HG02970 (cell line): ENCODE data around the gene SCML2.
"Not testable (repeated sequence)": the region's sequence is repeated elsewhere in the genome, so short reads cannot be mapped to it uniquely, and the experiment has no call there.

ENCODE experiments used
- ATAC-seq: cut with Tn5 transposase; IDR thresholded peaks from one replicate; pipeline ENCODE4 v1.9.1; 2021; ENCODE audit warnings: mild to moderate bottlenecking, moderate library complexity, moderate number of reproducible peaks; ENCODE audit not compliant: unreplicated experiment, low FRiP score

Gene SCML2

GRCh38 chrX:18354369-18355223, at the start of gene SCML2:
Gene SCML2 (minus strand): TSS chrX:18354688. CDS start chrX:18334071, 20,617 bp downstream.
- ATAC-seq: no peak

DNA sequence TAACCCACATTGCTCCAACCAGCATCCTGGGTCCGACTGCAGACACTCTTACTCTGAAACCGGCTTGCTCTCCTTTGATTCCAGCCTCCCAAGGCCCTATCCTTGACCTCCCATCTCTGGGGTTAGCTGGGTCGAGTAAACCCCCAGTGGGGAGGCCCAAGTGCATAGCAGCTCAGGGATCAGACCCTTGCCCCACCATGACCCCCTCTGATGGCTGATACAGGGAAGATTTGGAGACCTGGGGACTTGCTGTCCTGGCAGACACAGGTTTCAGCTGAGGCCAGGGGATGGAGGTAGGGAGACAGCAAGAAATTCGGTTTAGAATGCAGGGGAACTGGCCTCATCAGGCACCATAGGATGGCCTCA, 47.3 kb upstream of the SCML2 start:
- ATAC-seq: no peak

GRCh38 chrX:18394477-18394876, 40.0 kb upstream of the SCML2 start:
- no peak for ATAC-seq

GRCh38 chrX:18390941-18391538, 36.6 kb upstream of the SCML2 start:
- ATAC-seq: no peak

- no peak for ATAC-seq
Observed at GRCh38 chrX:18389966-18390365, 35.5 kb upstream of the SCML2 start.

DNA sequence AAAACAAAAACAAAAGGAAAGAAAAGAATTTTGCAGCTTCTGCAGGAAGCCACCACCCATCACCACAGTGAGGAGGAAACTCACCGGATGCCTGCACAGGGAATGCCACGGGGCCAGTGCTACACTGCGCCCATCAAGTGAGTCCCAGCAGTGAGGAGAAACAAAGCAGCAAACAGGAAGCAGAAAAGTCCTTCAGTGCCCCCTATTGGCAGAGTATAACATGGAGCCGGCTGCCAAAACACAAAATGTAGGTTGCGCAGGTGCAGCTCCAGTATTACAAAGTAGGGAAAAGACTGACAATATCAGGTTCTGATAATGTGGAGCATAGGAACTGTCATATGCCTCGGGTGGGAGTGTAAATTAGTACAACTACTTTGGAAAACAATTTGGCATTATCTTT, 23.3 kb upstream of the SCML2 start:
- ATAC-seq: no peak

DNA sequence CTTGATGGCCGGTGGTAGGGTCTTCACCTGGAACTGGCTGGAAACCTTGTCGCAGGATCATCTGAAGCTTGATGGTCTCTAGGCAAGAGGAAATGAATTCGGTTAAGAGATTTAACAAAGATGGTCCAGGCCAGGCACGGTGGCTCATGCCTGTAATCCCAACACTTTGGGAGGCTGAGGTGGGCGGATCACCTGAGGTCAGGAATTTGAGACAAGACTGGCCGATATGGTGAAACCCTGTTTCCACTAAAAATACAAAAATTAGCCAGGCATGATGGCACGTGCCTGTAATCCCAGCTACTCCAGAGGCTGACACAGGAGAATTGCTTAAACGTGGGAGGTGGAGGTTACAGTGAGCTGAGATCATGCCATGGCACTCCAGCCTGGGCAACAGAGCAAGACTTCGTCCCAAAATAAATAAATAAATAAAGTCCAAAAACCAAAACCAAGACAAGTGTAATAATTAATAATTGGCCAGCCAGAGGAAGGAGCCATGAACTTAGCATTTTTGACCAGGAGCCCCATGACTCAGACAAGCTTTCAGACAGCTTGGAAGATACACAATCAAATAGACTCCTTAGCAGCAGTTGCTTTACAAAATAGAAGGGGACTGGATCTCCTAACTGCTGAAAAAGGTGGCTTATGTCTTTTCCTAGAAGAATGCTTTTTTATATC, 20.8 kb upstream of the SCML2 start:
- ATAC-seq: not testable (repeated sequence)

DNA sequence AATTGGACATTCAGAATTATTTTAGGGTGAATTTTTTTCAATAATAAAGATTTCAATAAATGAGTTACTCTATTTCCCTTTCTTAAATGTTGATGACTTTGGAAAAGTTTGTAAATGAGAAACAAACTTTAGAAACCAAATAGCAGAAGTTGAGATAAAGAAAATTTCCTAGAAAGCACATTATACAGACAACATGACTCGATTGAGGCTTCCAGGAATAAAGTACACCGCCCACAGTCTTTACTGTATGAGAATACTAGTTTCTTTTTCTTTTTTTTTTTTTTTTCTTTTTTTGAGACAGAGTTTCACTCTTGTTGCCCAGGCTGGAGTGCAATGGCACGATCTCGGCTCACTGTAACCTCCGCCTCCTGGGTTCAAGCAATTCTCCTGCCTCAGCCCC, 14.6 kb upstream of the SCML2 start:
- not testable (repeated sequence) for ATAC-seq

DNA sequence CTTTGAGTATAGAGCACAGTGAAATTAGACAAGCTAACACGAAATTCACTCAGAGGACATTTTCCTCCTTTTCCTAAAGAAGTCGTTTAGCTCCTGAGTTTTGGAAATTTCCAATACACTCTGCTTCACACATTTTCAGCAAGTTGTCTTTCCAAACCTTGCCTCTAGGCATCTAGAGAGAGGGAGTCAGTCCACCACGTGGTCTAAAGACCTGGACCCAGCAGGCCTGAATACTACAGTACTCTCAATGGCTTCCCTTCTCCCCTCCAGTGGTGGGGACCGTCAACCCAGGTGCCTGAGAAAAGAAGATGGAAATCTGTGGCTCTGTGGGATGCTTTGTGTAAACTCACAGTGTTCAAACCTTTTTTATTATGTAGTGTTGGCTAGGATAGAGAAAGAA, 13.9 kb upstream of the SCML2 start:
- no peak for ATAC-seq

- ATAC-seq: no peak
Observed at GRCh38 chrX:18360867-18361266, 6.4 kb upstream of the SCML2 start.

DNA sequence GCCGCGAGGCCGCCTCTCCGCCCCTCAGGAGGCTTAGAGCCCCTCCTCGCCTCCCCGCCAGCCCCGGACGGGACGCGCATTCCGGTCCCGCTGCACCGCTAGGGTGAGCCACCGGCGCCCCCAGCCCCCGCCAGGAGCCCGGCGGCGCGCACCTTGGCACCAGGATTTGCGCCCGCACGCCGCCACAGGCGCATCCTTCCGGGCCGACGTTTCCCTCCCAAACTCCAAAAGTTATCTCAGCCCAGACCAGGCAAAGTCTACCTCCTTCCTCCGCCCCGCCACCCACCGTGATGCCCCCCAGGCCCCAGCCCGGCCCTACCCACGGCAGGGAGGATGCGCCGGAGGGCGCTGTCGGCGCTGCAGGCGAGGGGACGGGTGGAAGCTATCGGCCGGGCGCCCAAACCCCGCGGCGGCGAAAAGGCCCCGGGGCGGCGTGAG, 538 bp downstream of the SCML2 start:
- no peak for ATAC-seq

GRCh38 chrX:18351784-18352183, 2.7 kb downstream of the SCML2 start:
- ATAC-seq: no peak

DNA sequence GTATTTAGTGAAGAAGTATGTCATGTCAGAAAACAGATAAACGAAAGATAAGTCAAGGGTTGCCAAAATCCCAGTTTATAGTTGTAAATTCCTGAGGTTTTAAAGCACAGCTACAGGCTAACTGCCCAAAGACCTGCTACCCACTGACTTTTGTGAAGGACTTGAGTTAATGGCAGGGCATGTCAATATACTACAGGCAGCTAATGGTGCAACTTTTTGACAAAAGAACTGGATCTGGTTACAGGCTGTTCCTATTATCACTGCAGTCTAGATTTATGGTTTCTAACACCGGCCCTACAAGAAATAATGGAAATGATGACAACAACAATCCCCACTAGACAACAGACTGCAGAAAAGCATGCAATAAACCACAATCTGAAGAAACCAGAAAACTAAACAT, 6.4 kb downstream of the SCML2 start:
- ATAC-seq: no peak

GRCh38 chrX:18309401-18309800, 45.1 kb downstream of the SCML2 start:
- ATAC-seq: no peak

DNA sequence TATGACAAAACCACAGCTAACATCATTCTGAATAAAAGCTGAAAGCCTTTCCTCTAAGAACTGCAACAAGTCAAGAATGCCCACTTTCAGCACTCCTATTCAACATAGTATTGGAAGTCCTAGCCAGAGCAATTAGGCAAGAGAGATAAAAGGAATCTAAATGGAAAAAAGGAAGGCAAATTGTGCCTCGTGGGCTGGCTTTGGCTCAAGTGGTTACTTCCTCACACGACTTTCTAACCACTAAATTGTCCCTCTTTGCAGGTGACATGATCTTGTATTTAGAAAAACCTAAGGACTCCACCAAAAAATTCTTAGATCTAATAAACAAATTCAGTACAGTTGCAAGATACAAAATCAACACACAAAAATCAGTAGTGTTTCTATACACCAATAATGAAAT, 57.2 kb downstream of the SCML2 start:
- no peak for ATAC-seq

GRCh38 chrX:18294893-18295292, 59.6 kb downstream of the SCML2 start:
- no peak for ATAC-seq

DNA sequence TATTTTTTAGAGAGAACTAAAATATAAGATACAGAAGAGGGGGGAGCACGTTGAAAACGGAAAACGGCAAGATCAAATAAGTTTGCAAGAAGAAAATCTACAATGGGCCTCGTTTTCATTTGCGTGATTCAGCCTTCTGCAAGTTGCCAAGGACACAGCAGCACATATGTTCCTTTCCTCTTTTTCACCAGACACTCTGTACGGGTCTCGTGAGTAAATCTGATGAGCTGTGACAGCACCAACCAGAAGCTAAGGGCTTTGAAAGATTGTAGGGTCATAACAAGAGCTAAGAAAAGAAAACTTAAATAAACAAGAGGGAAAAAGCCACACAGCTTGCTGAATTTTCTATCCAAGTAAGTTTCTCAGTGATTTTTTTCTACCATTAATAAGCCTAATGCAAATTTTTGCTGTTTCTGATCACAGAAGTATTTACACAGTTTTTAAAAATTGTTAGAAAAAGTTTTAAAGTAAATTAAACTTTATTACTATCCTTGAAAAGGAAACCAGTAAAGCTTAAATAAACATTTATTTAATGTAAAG, 63.4 kb downstream of the SCML2 start:
- ATAC-seq: no peak

- no peak for ATAC-seq
Observed at GRCh38 chrX:18290200-18290599, 64.3 kb downstream of the SCML2 start.

- no peak for ATAC-seq
Observed at GRCh38 chrX:18288716-18289115, 65.8 kb downstream of the SCML2 start.

DNA sequence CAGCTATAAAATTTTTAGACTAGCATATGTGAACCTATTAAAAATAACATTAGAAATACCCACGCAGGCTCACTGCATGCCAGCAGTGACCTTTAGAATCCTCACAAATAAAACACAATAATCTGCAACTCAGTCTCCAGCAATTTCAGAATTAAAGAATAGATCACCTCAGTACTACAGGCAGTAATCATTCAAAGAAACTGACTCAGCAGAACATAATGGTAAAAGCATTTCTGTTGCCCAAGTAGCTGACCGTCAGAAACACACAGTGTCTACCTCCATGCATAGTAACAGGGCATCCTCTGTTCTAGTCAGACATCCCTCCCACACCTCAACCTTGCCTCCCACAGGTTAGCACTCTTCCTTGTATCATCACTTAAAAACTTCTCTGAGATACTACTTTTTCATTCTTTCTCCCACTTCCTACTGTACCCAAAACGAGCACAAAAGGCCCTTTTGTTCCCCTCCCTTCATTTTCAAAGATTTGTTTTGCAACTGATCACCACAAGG, 68.1 kb downstream of the SCML2 start:
- ATAC-seq: no peak

DNA sequence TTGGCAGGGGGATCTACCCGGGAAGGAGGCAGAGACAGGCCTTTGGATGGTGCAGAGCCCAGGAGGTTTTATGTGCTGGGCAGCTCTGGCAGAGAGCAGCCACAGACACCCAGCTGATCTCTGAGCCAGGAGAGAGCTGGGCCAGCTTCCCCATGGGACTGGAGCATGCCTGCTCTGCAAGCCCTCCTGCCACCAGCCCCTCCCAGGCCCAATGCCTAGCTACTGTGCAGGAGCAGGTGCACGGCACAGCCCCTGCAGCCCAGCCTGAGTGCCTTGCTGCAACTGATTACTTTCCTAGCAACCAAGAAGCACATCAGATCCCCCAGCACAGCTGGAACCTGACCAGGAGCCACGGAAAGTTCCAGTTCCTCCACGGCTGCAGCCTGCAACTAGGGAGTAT, 76.0 kb downstream of the SCML2 start:
- no peak for ATAC-seq
